H9 (cell line): ENCODE results near the gene VPS18. TPM values are rescaled to one million over a fixed set of nuclear protein-coding genes. Genes with fewer than 3 reads are reported as not detected.

Experiments
- DNase-seq: peaks from one replicate; pipeline ENCODE4 v3.0.0-alpha.2; 2017
- H2AFZ ChIP-seq: one replicate; pipeline ENCODE4 v1.6.1; 2013; ENCODE audit warnings: mild to moderate bottlenecking, low read length, control low read depth, moderate library complexity
- H2AK5ac ChIP-seq: 2 replicates; pipeline ENCODE4 v1.6.1; 2013; ENCODE audit warnings: low read length, control low read depth, mixed read lengths; ENCODE audit not compliant: insufficient read length
- H2BK120ac ChIP-seq: one replicate; pipeline ENCODE4 v1.6.1; 2013; ENCODE audit warnings: low read depth, mild to moderate bottlenecking, low read length, control low read depth, inconsistent platforms; ENCODE audit not compliant: poor library complexity, severe bottlenecking
- H2BK12ac ChIP-seq: 2 replicates; pipeline ENCODE4 v1.6.1; 2013; ENCODE audit warnings: low read length, control low read depth, mixed read lengths, low read depth; ENCODE audit not compliant: insufficient read length
- H2BK15ac ChIP-seq: 2 replicates; pipeline ENCODE4 v1.6.1; 2013; ENCODE audit warnings: low read depth, low read length, control low read depth
- H2BK20ac ChIP-seq: one replicate; pipeline ENCODE4 v1.6.1; 2013; ENCODE audit warnings: low read depth, mild to moderate bottlenecking, low read length, control low read depth, inconsistent platforms; ENCODE audit not compliant: poor library complexity, severe bottlenecking
- H2BK5ac ChIP-seq: 2 replicates; pipeline ENCODE4 v1.6.1; 2013; ENCODE audit warnings: low read length, control low read depth, mixed read lengths; ENCODE audit not compliant: insufficient read length
- H3K14ac ChIP-seq: 2 replicates; pipeline ENCODE4 v1.6.1; 2013; ENCODE audit warnings: low read length, control low read depth; ENCODE audit not compliant: insufficient read depth
- H3K18ac ChIP-seq: 2 replicates; pipeline ENCODE4 v1.6.1; 2013; ENCODE audit warnings: low read depth, mild to moderate bottlenecking, mixed read lengths, low read length, control low read depth; ENCODE audit not compliant: insufficient read length
- H3K23ac ChIP-seq: 2 replicates; pipeline ENCODE4 v1.6.1; 2013; ENCODE audit warnings: low read length, control low read depth, mixed read lengths, low read depth; ENCODE audit not compliant: insufficient read length
- H3K23me2 ChIP-seq: 2 replicates; pipeline ENCODE4 v1.6.1; 2013; ENCODE audit warnings: low read depth, mild to moderate bottlenecking, mixed read lengths, low read length, control low read depth; ENCODE audit not compliant: insufficient read length, poor library complexity, severe bottlenecking
- H3K27ac ChIP-seq: 2 replicates; pipeline ENCODE4 v1.5.1; 2013; ENCODE audit warnings: low read length, control low read depth, mixed read lengths, low read depth; ENCODE audit not compliant: insufficient read length
- H3K27me3 ChIP-seq: 2 replicates; pipeline ENCODE4 v1.6.1; 2013; ENCODE audit warnings: low read length, control low read depth, inconsistent platforms; ENCODE audit not compliant: insufficient read depth
- H3K4ac ChIP-seq: 2 replicates; pipeline ENCODE4 v1.6.1; 2013; ENCODE audit warnings: low read depth, mild to moderate bottlenecking, control low read depth, inconsistent platforms, low read length, moderate library complexity
- H3K4me1 ChIP-seq: 2 replicates; pipeline ENCODE4 v1.6.1; 2013; ENCODE audit warnings: low read length, control low read depth, inconsistent platforms; ENCODE audit not compliant: insufficient read depth
- H3K4me2 ChIP-seq: 2 replicates; pipeline ENCODE4 v1.6.1; 2013; ENCODE audit warnings: low read length, control low read depth, mixed read lengths; ENCODE audit not compliant: insufficient read length, insufficient read depth
- H3K56ac ChIP-seq: 2 replicates; pipeline ENCODE4 v1.6.1; 2013; ENCODE audit warnings: low read depth, mild to moderate bottlenecking, mixed read lengths, low read length, control low read depth; ENCODE audit not compliant: insufficient read length
- H3K79me1 ChIP-seq: 2 replicates; pipeline ENCODE4 v1.6.1; 2013; ENCODE audit warnings: low read depth, mild to moderate bottlenecking, moderate library complexity, low read length, control low read depth, inconsistent platforms; ENCODE audit not compliant: insufficient read depth, poor library complexity, severe bottlenecking
- H3K79me2 ChIP-seq: 2 replicates; pipeline ENCODE4 v1.6.1; 2013; ENCODE audit warnings: low read length, control low read depth, inconsistent platforms; ENCODE audit not compliant: insufficient read depth
- H3K9ac ChIP-seq: 2 replicates; pipeline ENCODE4 v1.6.1; 2013; ENCODE audit warnings: low read length, control low read depth, mixed read lengths; ENCODE audit not compliant: insufficient read length; ENCODE audit errors: extremely low read depth
- H3K9me3 ChIP-seq: one replicate; pipeline ENCODE4 v1.6.1; 2013; ENCODE audit warnings: low read depth, low read length, inconsistent platforms; ENCODE audit not compliant: control insufficient read depth
- H3T11ph ChIP-seq: one replicate; pipeline ENCODE4 v1.6.1; 2013; ENCODE audit warnings: mild to moderate bottlenecking, low read length, control low read depth, inconsistent platforms
- H4K20me1 ChIP-seq: one replicate; pipeline ENCODE4 v1.6.1; 2013; ENCODE audit not compliant: control insufficient read depth, insufficient read length, insufficient read depth
- H4K5ac ChIP-seq: 2 replicates; pipeline ENCODE4 v1.6.1; 2013; ENCODE audit warnings: low read depth, mild to moderate bottlenecking, mixed read lengths, low read length, control low read depth; ENCODE audit not compliant: insufficient read length
- H4K8ac ChIP-seq: replicated peaks from 2 replicates; pipeline ENCODE4 v1.6.1; 2013; ENCODE audit warnings: low read length, control low read depth, mixed read lengths, low read depth; ENCODE audit not compliant: insufficient read length
- H4K91ac ChIP-seq: 2 replicates; pipeline ENCODE4 v1.6.1; 2013; ENCODE audit warnings: low read depth, mild to moderate bottlenecking, moderate library complexity, mixed read lengths, low read length, control low read depth; ENCODE audit not compliant: insufficient read length
- H3K27ac Mint-ChIP-seq, 3 experiments: 2 replicates in 2 of 3; 3 replicates in 1 of 3; pipeline ENCODE4 v1.8.0; 2020 to 2021; ENCODE audit warnings: mixed read lengths in 3 of 3, mild to moderate bottlenecking in 1 of 3, moderate library complexity in 1 of 3
- H3K27me3 Mint-ChIP-seq: 2 replicates; pipeline ENCODE4 v1.8.0; 2021; ENCODE audit warnings: low read depth, mild to moderate bottlenecking, moderate library complexity, mixed read lengths
- H3K36me3 Mint-ChIP-seq, 3 experiments: 2 replicates in 2 of 3; 3 replicates in 1 of 3; pipeline ENCODE4 v1.8.0; 2020 to 2021; ENCODE audit warnings: low read depth in 3 of 3, mixed read lengths in 3 of 3; ENCODE audit not compliant: insufficient read depth in 1 of 3
- H3K4me1 Mint-ChIP-seq, 2 experiments: 2 replicates each; pipeline ENCODE4 v1.8.0; 2020; ENCODE audit warnings: mixed read lengths in 2 of 2
- H3K4me3 Mint-ChIP-seq, 2 experiments: 2 replicates in 1 of 2; 3 replicates in 1 of 2; pipeline ENCODE4 v1.8.0; 2020 to 2021; ENCODE audit warnings: mild to moderate bottlenecking in 2 of 2, mixed read lengths in 2 of 2, moderate library complexity in 1 of 2
- H3K9me3 Mint-ChIP-seq, 2 experiments: 2 replicates in 1 of 2; 3 replicates in 1 of 2; pipeline ENCODE4 v1.8.0; 2020; ENCODE audit warnings: mild to moderate bottlenecking in 2 of 2, mixed read lengths in 2 of 2, moderate library complexity in 1 of 2
- WGBS: extraction: QIAGEN DNeasy Blood & Tissue Kit; methylation state at CpG from one replicate; pipeline ENCODE4 v1.1.7; 2013; ENCODE audit warnings: missing lambda C conversion rate, low lambda C conversion rate, mixed read lengths; ENCODE audit not compliant: insufficient read length; ENCODE audit errors: extremely low coverage; 5-methylcytosine and 5-hydroxymethylcytosine counted together
- total RNA-seq: library from RNA; stranded (reverse); gene quantifications from 2 replicates; pipeline ENCODE4 v1.2.1, GENCODE V29; 2021
- TF ChIP-seq, protein P1 (sequence below): fragments of 200-600 bp; sonication (generic); conservative IDR thresholded peaks from 3 replicates; pipeline ENCODE4 v1.8.0; 2021; ENCODE audit warnings: antibody characterized with exemption, mild to moderate bottlenecking

VPS18 gene
- total RNA-seq, 1 experiment from 2014 or later, result 45.0 TPM

DNA sequence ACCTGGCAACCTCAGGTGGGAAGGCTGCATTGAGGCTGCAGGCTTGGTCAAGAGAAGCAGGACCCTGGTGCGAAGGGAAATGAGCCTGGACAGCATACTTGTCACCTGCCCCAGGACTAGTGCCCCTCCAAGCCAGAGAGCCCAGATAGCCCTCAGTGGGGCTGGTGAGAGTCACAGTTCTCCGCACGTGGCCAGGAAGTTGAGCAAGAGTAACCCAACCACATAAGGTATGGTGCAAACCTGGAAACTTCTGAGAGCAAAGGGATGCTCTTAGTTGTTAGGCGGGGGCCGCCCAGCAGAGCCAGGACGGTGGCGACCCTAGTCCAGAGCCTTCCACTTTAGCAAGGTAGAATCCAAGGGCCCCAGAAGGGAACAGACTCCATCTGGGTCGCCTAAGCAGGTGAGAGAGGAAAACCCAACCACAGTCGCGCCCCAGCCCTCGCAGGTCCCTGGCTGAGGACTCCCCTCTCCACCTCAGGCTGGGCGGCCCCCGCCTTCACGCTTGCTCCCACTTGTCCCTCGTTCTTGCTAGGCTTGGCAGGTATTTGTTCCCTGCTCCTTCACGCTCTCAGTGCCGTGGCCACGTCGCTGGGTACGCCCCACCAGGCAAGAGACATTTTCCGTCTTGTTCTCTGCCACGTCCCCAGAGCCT is 1.1 kb upstream of the VPS18 start:
- Histone ChIP-seq H2BK15ac (no peak overlapping the region), H2AK5ac (no peak overlapping the region), H2BK12ac (no peak overlapping the region), H3K23ac (no peak overlapping the region), H2BK20ac (no peak overlapping the region), H3K18ac (no peak overlapping the region), H3K79me2 (peaks cover 7% of the 10 kb centered on the region), H3K4me1 (no peaks in the 10 kb centered on the region; the same call in 1 of the 2 replicates), H4K91ac (no peak overlapping the region), H2BK5ac (no peak overlapping the region), H2AFZ (no peak overlapping the region), H3K23me2 (peaks cover 11% of the 10 kb centered on the region), H3K27me3 (no peaks in the 10 kb centered on the region), H2BK120ac (no peak overlapping the region), H3K56ac (no peak overlapping the region), H3K9ac (no peak overlapping the region), H4K5ac (no peak overlapping the region), H3T11ph (no peak overlapping the region), H3K14ac (no peak overlapping the region), H3K9me3 (no peaks in the 10 kb centered on the region), H3K4me2 (peak overlapping the region; percentile 81), H4K8ac (no peak overlapping the region), H3K79me1 (peaks cover 2% of the 10 kb centered on the region), H3K4ac (no peak overlapping the region), H4K20me1 (no peaks in the 10 kb centered on the region), H3K27ac (no peak overlapping the region)
- TF ChIP-seq, protein P1, sequence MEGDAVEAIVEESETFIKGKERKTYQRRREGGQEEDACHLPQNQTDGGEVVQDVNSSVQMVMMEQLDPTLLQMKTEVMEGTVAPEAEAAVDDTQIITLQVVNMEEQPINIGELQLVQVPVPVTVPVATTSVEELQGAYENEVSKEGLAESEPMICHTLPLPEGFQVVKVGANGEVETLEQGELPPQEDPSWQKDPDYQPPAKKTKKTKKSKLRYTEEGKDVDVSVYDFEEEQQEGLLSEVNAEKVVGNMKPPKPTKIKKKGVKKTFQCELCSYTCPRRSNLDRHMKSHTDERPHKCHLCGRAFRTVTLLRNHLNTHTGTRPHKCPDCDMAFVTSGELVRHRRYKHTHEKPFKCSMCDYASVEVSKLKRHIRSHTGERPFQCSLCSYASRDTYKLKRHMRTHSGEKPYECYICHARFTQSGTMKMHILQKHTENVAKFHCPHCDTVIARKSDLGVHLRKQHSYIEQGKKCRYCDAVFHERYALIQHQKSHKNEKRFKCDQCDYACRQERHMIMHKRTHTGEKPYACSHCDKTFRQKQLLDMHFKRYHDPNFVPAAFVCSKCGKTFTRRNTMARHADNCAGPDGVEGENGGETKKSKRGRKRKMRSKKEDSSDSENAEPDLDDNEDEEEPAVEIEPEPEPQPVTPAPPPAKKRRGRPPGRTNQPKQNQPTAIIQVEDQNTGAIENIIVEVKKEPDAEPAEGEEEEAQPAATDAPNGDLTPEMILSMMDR, result no peak
- H3K9me3 Mint-ChIP-seq, result no peaks in the 10 kb centered on the region; a peak in 1 of 5 replicates
- no CpG with 5 or more reads among the region's 22 CpGs for whole genome bisulfite sequencing
- DNase-seq, result peak; percentile 32
- peaks cover 10 to 17% of the 10 kb centered on the region in 2 experiments for H3K4me1 Mint-ChIP-seq
- H3K27me3 Mint-ChIP-seq, result peaks cover 23% of the 10 kb centered on the region
- H3K36me3 Mint-ChIP-seq, result peaks cover 8 to 27% (median 24%) of the 10 kb centered on the region in 3 experiments; a peak in 6 of 7 replicates
- no peak overlapping the region for H3K27ac Mint-ChIP-seq
- peak overlapping the region; percentile 92 to 97; a peak in 3 of 5 replicates for H3K4me3 Mint-ChIP-seq
